ENCODE measurements around the gene ADAM11.
A peak's percentile ranks its signal among the peaks of the same experiment; 100 is the strongest.
"Not testable (repeated sequence)": the region's sequence is repeated elsewhere in the genome, so short reads cannot be mapped to it uniquely, and the experiment has no call there.

ADAM11 gene

DNA sequence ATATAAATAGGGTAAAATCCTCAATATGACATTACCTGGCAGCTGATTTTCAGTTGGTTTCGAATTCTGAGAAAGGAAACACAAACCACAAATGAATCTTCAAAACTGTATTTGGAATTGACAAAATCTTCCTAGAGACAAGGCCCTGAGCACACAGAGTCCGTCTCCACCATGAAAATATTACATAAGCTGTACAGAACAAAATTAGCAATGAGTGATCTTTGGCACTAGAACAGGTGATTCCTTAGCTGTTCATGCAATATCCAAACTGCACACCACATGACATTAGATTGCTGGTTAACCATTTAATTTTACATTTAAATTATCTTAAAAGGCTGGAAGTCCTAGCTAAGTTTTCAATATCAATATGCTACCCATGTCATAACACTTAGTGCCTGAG lies 39.6 kb downstream of the ADAM11 start:
- no peak for DNase-seq

GRCh38 chr17:44801880-44802279 lies 43.1 kb downstream of the ADAM11 start:
- DNase-seq = no peak

GRCh38 chr17:44804302-44805089 lies 45.7 kb downstream of the ADAM11 start:
- DNase-seq = no peak

DNA sequence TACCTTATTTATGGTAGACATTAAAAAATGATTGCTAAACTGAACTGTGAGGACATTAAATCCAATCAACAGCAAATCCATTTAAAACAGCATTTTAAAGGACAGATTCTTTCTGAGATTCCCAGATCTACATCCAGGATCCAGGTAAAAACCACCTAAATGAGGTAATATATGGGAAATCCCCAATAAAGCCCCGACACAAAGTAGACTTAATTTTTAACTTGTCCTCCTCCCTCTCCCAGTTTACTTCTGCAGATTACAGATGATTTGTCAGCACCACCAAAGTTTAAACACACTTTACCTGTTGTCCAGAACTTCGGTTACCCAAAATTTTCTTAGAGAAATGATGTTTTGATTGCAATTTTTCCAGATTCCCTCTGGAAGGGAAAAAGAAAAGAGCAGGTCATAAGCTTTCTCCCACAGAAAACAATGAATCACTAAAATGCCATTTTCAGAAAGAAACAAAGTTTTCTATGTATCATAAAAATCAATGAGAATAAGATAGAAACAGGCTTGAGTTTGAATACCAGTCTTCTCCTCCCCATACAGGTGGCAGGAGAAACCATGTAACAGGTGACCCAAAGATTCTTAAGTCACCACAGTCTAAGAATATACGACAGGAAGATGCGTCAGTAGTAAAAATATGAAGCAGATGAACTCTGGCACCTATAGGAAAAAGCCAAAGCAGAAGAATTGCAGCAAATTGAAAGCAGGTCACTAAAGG lies 48.5 kb downstream of the ADAM11 start:
- DNase-seq = no peak

- DNase-seq = no peak
Measured at GRCh38 chr17:44807817-44808155, 49.0 kb downstream of the ADAM11 start.

- no peak for DNase-seq
Measured at GRCh38 chr17:44808156-44808555, 49.4 kb downstream of the ADAM11 start.

GRCh38 chr17:44808656-44809388 lies 50.0 kb downstream of the ADAM11 start:
- DNase-seq = not testable (repeated sequence)

DNA sequence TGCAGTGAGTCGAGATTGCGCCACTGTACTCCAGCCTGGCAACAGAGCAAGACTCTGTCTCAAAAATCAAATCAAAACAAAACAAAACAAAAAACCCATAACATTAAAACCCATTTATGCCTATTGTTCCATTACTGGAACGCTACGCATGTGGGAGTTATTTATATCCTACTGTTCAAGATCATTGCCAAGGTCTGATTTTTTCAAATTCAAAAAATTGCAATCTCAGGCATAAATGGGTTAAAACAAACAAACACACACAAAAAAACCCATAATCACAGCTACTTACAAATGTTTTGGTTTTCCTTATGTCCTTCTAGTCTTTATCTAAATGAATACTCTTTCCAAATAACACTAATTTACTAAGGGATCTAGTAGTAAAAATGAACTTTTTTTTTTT lies 53.5 kb downstream of the ADAM11 start:
- no peak for DNase-seq

DNA sequence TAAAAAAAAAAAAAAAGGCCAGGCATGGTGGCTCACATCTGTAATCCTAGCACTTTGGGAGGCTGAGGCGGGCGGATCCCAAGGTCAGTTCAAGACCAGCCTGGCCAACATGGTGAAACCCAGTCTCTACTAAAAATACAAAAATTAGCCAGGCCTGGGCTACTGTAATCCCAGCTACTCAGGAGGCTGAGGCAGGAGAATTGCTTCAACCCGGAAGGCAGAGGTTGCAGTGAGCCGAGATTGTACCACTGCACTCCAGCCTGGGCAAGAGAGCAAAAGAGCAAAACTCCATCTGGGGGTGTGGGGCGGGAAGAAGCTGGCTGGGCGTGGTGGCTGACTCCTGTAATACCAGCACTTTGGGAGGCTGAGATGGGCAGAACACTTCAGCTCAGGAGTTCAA lies 59.7 kb downstream of the ADAM11 start:
- not testable (repeated sequence) for DNase-seq

DNA sequence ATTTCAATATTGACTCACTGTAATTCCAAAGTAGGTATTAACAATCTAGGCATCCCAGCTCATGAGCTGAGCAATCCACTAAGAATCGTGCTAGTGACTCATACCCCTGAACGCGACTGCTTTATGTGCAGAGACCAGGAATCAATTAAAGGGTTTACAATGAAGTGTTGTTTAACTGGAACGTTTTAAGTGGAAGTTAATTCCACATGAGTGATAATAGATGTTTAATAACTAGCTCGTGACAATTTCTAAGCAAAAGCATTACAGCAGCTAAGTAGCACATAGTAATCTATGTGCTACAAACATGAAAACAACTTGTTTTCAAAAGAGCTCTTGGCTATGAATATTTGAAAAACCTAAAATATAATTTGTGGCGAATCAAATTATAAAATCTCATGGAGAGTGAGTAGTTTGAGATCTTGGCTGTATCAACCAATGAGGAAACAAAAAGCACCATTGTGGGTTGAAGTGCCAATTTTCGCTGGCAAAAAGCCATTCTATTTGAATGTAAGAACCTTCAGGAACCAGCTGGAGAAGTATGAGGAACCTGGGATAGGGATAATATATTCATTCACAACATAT lies 61.9 kb downstream of the ADAM11 start:
- peak; percentile 89 for DNase-seq

GRCh38 chr17:44825236-44825635 lies 66.4 kb downstream of the ADAM11 start:
- not testable (repeated sequence) for DNase-seq

DNA sequence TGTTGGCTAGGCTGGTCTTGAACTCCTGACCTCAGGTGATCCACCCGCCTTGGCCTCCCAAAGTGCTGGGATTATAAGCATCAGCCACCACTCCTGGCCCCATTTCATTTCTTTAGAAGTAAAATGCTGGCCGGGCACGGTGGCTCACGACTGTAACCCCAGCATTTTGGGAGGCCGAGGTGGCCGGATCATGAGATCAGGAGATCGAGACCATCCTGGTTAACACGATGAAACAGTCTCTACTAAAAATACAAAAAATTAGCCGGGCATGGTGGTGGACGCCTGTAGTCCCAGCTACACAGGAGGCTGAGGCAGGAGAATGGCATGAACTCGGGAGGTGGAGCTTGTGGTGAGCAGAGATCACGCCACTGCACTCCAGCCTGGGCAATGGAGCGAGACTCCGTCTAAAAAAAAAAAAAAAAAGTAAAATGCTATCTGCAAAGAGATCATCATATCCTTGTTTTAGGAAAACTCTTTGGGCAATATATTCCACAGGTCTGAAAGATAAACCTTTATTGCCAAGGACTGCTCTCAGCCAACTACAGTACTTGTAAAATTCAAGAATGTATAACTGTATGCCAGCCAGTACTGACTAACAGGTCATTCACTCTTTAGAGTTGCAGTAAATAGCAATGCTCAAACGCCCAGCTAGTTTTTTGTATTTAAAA lies 67.5 kb downstream of the ADAM11 start:
- DNase-seq = no peak

- no peak for DNase-seq
Measured at GRCh38 chr17:44827863-44828262, 69.1 kb downstream of the ADAM11 start.

GRCh38 chr17:44828919-44829522 lies 70.2 kb downstream of the ADAM11 start:
- DNase-seq = no peak

GRCh38 chr17:44829523-44830358 lies 71.0 kb downstream of the ADAM11 start, which contains the start of gene GJC1:
Gene GJC1, minus strand, starts transcription at chr17:44830287. Its CDS starts 24,470 bp downstream, at chr17:44805817.
- peak; percentile 47 for DNase-seq

DNA sequence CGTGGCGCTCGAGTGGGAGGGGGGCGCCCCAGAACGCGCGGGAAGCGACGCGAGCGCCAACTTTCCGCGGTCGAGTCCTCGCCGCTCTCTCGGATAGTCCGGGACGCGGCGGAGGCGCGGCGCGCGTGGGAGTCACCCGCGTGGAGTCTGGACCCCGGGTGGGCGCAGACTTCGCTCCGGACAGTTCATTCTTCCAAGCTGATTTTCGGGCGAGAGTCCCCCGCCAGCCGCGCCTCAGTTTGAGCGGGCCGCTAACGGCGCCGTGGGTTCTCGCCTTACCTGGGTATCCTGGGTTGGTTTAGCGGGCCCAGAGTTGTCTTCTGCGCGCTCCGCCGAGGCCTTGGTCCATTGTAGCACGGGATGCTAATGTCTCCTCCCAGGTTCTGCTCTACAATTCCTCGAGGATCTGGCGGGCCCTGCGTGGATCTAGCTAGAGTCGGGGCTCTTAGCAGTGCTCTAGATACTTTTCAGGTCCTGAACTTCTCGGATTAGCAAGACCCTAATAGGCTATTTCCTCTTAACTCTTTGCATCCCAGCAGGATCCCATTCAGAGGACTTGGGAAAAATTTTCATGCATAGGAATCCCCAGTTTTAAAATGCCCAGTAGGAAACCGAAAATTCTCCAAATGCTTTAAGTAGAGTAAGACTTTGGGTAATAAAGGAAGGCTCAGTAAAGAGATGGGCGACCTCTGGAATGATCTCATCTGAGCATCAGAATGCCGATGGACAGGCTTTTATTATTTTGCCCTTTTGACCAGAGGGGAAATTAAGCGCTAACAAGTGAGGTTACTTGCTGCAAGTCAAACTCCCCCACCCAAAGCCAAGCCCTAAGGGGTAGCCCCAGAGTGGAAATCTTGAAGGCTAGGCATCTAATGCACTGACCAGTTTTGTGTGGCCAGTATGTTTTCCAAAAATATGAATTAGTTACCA lies 71.8 kb downstream of the ADAM11 start:
- peak; percentile 13 for DNase-seq

- DNase-seq = no peak
Measured at GRCh38 chr17:44831371-44831770, 72.6 kb downstream of the ADAM11 start.

Measured in NCI-H1436 (cell line).